Mucosa of descending colon (tissue), 3 donors: Measurements from ENCODE around the gene KRT35. TPM values are rescaled to one million over a fixed set of nuclear protein-coding genes. Genes with fewer than 3 reads are reported as not detected.

ENCODE experiments used
- ATAC-seq: fragments of 200-7000 bp; cut with Tn5 transposase; one replicate; pipeline ENCODE4 v1.9.1; 2020; ENCODE audit warnings: mild to moderate bottlenecking, moderate library complexity
- DNase-seq, 3 donors: peaks; one replicate each; pipeline ENCODE4 v3.0.0-alpha.2; 2020
- H3K36me3 ChIP-seq: fragments of 200-600 bp; one replicate; pipeline ENCODE4 v1.8.0; 2021; ENCODE audit warnings: low read depth, mild to moderate bottlenecking
- H3K4me1 ChIP-seq: fragments of 200-600 bp; one replicate; pipeline ENCODE4 v1.8.0; 2021; ENCODE audit warnings: low read depth, mild to moderate bottlenecking
- H3K4me3 ChIP-seq: fragments of 200-600 bp; one replicate; pipeline ENCODE4 v1.8.0; 2021; ENCODE audit warnings: mild to moderate bottlenecking
- H3K9me3 ChIP-seq: fragments of 200-600 bp; one replicate; pipeline ENCODE4 v1.8.0; 2021; ENCODE audit warnings: mild to moderate bottlenecking
- intact Hi-C, 2 donors: fragments of 100-400 bp; cut with DNase I in 1 of 2; cut with micrococcal nuclease in 1 of 2; formaldehyde crosslinking; loops; one replicate each; pipeline versions ENCODE4 v1.11.0 to v1.11.1; 2022; cut with DNase I, micrococcal nuclease
- total RNA-seq, 3 donors: library from RNA; stranded (reverse); fragmentation: NEBNext Ultra II Directional in 2 of 3; extraction: Animal tissue kit (Norgen Biotek cat#: 25700) in 2 of 3; gene quantifications; one replicate each; pipeline versions ENCODE4 v1.2.1 to v1.2.4, GENCODE V29; 2021 to 2023
- TF ChIP-seq, protein P1 (sequence below): fragments of 200-600 bp; IDR thresholded peaks from one replicate; pipeline ENCODE4 v1.8.0; 2022; ENCODE audit warnings: antibody characterized with exemption, mild to moderate bottlenecking
- donor health status: DM: no; HTN: no; CAD: no; lungs with moderate emphysema.
- donor health status: DM: no; HTN: no; CAD: no.
- donor health status: DM: no; HTN: yes; CAD: no.

Gene KRT35
- total RNA-seq, 3 donors from 2014 or later = not detected

DNA sequence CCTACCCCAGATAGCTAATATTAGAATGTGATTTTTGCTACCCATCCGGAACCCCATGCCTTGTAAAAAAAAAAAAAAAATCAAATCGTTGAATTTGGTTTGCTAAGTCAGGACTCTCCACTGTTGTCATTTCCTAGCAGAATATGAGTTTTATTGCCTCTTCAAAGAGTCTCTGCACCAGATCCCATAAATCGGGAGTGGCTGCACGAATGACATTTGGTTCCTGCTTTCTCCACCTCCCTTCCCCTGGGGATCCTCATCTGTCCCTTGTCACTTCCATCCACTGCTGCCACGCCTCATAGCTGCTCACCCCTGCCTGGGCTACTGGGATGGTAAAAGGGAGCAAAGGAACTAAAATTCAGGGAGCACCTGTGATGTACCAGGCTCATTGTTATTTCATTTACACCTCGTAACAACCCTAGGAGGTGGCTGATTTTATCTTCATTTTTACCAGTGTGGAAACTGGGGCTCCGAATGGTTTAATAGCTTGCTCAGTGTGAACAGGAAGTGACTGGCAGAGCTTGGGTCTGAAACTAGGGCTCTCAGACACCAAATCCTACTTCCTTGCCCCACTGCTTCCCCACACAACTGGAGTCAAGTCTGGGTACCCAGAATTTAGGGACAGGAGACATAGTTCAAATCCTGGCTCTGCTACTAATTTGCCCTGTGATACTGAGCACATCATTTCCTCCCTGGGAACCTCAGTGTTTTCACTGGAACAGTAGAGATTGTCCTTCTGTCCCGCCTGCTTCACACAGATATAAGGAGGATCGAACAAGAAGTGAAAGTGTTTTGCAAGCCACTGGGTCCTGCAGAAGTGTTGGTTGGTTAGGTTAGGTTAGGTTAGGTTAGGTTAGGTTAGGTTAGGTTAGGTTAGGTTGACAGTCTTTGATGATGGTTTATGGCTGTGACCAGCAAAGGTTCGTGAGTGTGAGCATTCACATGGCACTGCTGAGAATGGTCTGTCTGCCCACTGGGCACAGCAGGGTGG is 9.3 kb upstream of the KRT35 start:
- intact Hi-C loops = no loop called here
- H3K36me3 ChIP-seq = no peaks in the 10 kb centered on the region
- H3K4me1 ChIP-seq = peaks cover 14% of the 10 kb centered on the region
- DNase-seq (peak in 1 of 3 donors; percentile 52), ATAC-seq (peak; percentile 66)
- TF ChIP-seq, protein P1, sequence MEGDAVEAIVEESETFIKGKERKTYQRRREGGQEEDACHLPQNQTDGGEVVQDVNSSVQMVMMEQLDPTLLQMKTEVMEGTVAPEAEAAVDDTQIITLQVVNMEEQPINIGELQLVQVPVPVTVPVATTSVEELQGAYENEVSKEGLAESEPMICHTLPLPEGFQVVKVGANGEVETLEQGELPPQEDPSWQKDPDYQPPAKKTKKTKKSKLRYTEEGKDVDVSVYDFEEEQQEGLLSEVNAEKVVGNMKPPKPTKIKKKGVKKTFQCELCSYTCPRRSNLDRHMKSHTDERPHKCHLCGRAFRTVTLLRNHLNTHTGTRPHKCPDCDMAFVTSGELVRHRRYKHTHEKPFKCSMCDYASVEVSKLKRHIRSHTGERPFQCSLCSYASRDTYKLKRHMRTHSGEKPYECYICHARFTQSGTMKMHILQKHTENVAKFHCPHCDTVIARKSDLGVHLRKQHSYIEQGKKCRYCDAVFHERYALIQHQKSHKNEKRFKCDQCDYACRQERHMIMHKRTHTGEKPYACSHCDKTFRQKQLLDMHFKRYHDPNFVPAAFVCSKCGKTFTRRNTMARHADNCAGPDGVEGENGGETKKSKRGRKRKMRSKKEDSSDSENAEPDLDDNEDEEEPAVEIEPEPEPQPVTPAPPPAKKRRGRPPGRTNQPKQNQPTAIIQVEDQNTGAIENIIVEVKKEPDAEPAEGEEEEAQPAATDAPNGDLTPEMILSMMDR = no peak
- no peak overlapping the region for H3K4me3 ChIP-seq
- no peaks in the 10 kb centered on the region for H3K9me3 ChIP-seq

DNA sequence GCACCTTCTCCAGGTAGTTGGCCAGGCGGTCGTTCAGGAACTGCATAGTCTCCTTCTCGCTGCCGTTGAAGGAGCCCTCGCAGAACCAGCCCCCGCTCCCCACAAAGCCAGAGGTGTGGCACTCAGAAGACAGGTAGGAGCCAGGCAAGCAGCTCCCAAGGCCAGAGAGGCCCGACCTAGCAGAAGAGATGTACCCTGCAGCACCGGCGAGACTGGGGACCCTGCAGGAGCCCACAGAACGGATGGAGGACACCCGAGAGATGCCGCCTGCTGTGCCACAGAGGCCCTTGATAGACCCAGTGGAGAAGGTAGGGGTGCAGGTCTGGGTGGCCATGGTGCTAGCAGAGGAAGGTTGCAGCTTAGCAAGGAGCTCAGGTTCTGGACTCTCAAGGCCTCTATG is 8.6 kb upstream of the KRT35 start, which contains the start of gene KRT36:
TSS of gene KRT36 (minus strand) at position 380 of the 400 bp plus-strand sequence. CDS start at position 334, 46 bp downstream.
- Histone ChIP-seq H3K4me3 (no peak within 1 kb of the TSS), H3K9me3 (no peaks in the 10 kb centered on the region), H3K4me1 (peaks cover 14% of the 10 kb centered on the region), H3K36me3 (no peaks in the 10 kb centered on the region)
- DNase-seq (no peak), ATAC-seq (no peak)
- TF ChIP-seq, protein P1 = no peak
- intact Hi-C loops = no loop called here

GRCh38 chr17:41486809-41487530 is 6.0 kb upstream of the KRT35 start:
- Histone ChIP-seq H3K4me1 (peaks cover 14% of the 10 kb centered on the region), H3K4me3 (no peak overlapping the region), H3K9me3 (no peaks in the 10 kb centered on the region), H3K36me3 (no peaks in the 10 kb centered on the region)
- ATAC-seq (peak; percentile 55), DNase-seq (peak in 2 of 3 donors; percentile 78 to 82)
- TF ChIP-seq, protein P1 = peak; percentile 56
- intact Hi-C loops = no loop called here

- peaks cover 14% of the 10 kb centered on the region for H3K4me1 ChIP-seq
- H3K4me3 ChIP-seq = no peak overlapping the region
- no peaks in the 10 kb centered on the region for H3K9me3 ChIP-seq
- DNase-seq (no peak), ATAC-seq (no peak)
- TF ChIP-seq, protein P1 = no peak
- H3K36me3 ChIP-seq = no peaks in the 10 kb centered on the region
- intact Hi-C loops = no loop called here
These were observed 5.4 kb upstream of the KRT35 start for GRCh38 chr17:41486316-41486715.

- no peak for DNase-seq
- TF ChIP-seq, protein P1 = no peak
- peaks cover 5% of the 10 kb centered on the region for H3K4me1 ChIP-seq
- H3K4me3 ChIP-seq = no peak overlapping the region
- no peak for ATAC-seq
- H3K36me3 ChIP-seq = no peaks in the 10 kb centered on the region
- H3K9me3 ChIP-seq = no peaks in the 10 kb centered on the region
- intact Hi-C loops = no loop called here
These were observed 4.3 kb upstream of the KRT35 start for GRCh38 chr17:41484920-41485904.
